GM12872 (cell line): ENCODE measurements around the gene SPATA16.

ENCODE experiments used
- TF ChIP-seq, protein P1 (sequence below): IDR thresholded peaks from 3 replicates; pipeline ENCODE4 v1.5.1; 2011; ENCODE audit warnings: low read depth, mild to moderate bottlenecking, low read length, moderate library complexity; ENCODE audit not compliant: insufficient read depth

The SPATA16 gene, protein sequence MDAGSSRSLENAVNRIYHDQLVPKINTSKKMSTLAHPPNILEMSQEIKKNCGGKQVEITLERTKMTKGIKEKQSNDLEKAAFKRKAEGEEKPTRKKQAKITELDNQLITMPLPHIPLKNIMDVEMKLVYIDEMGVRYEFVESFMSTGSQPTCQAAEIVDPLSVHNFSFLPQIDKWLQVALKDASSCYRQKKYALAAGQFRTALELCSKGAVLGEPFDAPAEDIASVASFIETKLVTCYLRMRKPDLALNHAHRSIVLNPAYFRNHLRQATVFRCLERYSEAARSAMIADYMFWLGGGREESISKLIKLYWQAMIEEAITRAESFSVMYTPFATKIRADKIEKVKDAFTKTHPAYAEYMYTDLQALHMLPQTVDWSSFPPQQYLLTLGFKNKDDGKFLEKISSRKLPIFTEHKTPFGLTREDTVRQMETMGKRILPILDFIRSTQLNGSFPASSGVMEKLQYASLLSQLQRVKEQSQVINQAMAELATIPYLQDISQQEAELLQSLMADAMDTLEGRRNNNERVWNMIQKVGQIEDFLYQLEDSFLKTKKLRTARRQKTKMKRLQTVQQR

GRCh38 chr3:173140986-173141385 is at the start of gene SPATA16:
Gene SPATA16, minus strand, starts transcription at chr3:173141235. Its CDS starts 23,504 bp downstream, at chr3:173117731.
- TF ChIP-seq, protein P1, sequence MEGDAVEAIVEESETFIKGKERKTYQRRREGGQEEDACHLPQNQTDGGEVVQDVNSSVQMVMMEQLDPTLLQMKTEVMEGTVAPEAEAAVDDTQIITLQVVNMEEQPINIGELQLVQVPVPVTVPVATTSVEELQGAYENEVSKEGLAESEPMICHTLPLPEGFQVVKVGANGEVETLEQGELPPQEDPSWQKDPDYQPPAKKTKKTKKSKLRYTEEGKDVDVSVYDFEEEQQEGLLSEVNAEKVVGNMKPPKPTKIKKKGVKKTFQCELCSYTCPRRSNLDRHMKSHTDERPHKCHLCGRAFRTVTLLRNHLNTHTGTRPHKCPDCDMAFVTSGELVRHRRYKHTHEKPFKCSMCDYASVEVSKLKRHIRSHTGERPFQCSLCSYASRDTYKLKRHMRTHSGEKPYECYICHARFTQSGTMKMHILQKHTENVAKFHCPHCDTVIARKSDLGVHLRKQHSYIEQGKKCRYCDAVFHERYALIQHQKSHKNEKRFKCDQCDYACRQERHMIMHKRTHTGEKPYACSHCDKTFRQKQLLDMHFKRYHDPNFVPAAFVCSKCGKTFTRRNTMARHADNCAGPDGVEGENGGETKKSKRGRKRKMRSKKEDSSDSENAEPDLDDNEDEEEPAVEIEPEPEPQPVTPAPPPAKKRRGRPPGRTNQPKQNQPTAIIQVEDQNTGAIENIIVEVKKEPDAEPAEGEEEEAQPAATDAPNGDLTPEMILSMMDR: no peak

GRCh38 chr3:173173652-173174051 is 32.6 kb upstream of the SPATA16 start:
- TF ChIP-seq, protein P1: no peak

- TF ChIP-seq, protein P1: no peak
Observed at GRCh38 chr3:173153631-173154030, 12.6 kb upstream of the SPATA16 start.

GRCh38 chr3:173139420-173139819 is 1.6 kb downstream of the SPATA16 start:
- TF ChIP-seq, protein P1: no peak

GRCh38 chr3:173138026-173138425 is 3.0 kb downstream of the SPATA16 start:
- TF ChIP-seq, protein P1: no peak

DNA sequence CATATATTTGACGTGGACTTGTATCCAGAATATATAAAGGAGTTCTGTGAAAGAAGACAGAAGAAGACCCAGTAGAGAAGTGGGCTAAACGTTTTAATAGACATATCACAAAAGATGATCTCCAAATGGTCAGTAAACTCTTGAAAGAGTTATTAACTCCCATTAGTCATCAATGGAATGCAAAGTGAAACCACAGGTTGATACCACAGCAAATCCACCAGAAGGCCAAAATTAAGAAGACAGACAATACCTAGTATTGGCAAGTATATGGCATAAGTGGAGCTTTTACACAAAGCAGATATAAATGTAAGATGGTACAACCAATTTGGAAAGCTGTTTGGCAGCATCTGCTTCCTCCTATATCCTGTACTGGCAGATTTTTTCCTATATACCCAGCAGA is 6.0 kb downstream of the SPATA16 start:
- TF ChIP-seq, protein P1: no peak

GRCh38 chr3:173128633-173129032 is 12.4 kb downstream of the SPATA16 start:
- TF ChIP-seq, protein P1: no peak
